WI38 (cell line): ENCODE measurements around the gene SCGB3A2.

Experiments
- H3K4me3 ChIP-seq: 2 replicates; pipeline ENCODE4 v1.5.1; 2011; ENCODE audit warnings: low read depth, mild to moderate bottlenecking, control low read depth, low read length
- TF ChIP-seq, protein P1 (sequence below): IDR thresholded peaks from 2 replicates; pipeline ENCODE4 v1.5.1; 2012; ENCODE audit warnings: low read depth, mild to moderate bottlenecking, control low read depth, low read length

The SCGB3A2 gene

DNA sequence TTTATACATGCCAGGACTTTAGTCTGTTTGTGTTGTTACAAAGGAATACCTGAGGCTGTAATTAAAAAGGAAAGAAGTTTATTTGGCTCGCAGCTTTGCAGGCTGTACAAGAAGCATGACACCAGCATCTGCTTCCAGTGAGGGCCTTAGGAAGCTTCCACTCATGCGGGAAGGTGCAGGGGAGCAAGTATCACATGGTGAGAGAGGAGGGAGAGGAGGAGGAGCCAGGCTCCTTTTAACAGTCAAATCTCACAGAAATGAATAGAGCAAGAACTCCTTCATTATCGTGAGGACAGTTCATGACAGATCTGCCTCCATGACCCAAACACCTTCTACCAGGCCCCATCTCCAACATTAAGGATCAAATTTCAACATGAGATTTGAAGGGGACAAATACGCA, 46.5 kb downstream of the SCGB3A2 start:
- H3K4me3 ChIP-seq: no peak overlapping the region
- TF ChIP-seq, protein P1, sequence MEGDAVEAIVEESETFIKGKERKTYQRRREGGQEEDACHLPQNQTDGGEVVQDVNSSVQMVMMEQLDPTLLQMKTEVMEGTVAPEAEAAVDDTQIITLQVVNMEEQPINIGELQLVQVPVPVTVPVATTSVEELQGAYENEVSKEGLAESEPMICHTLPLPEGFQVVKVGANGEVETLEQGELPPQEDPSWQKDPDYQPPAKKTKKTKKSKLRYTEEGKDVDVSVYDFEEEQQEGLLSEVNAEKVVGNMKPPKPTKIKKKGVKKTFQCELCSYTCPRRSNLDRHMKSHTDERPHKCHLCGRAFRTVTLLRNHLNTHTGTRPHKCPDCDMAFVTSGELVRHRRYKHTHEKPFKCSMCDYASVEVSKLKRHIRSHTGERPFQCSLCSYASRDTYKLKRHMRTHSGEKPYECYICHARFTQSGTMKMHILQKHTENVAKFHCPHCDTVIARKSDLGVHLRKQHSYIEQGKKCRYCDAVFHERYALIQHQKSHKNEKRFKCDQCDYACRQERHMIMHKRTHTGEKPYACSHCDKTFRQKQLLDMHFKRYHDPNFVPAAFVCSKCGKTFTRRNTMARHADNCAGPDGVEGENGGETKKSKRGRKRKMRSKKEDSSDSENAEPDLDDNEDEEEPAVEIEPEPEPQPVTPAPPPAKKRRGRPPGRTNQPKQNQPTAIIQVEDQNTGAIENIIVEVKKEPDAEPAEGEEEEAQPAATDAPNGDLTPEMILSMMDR: no peak

DNA sequence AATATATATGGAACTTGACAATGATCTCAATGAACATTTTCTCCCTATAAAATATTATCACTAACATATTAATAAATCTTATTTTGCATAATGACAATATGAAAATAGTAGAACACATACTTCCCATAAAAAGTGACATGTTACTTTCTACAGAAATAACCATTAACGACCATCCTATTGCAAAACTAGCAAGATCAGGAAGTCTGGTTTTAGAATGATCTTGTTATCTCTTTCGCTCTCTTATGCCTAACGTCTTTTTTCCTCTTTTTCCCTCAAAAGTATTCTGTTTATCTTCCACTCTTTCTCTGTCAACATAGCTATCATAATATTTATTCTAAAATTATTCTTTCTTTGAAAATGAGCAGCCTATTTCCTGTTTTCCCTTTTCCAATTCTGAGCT, 49.4 kb downstream of the SCGB3A2 start:
- TF ChIP-seq, protein P1: no peak
- H3K4me3 ChIP-seq: no peak overlapping the region

DNA sequence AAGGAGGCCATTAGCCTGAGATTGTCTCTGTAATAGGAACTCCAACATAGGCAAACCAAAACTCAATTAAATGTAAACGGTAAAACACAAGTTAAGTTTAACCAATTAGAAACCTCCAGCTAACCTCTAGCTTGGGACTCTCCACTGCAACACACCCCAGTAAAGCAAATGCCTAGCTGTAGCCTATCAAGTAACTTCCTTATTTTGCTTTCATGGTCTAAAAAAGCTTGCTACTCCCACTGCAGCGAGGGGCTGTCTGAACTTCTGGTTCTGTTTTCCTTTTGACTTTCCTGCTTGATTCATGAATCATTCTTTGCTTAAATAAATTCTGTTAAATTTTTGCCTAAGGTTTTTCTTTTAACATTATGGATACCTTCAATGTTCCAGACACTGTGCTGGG, 52.3 kb downstream of the SCGB3A2 start:
- TF ChIP-seq, protein P1: no peak

More for the DNA sequence above, 52.3 kb downstream of the SCGB3A2 start:
- H3K4me3 ChIP-seq: no peak overlapping the region
